HG02870 (cell line): ENCODE results near the gene UGT3A1.
"Not testable (repeated sequence)": the region's sequence is repeated elsewhere in the genome, so short reads cannot be mapped to it uniquely, and the experiment has no call there.

ENCODE experiments used
- ATAC-seq: cut with Tn5 transposase; IDR thresholded peaks from one replicate; pipeline ENCODE4 v1.9.1; 2021; ENCODE audit warnings: mild to moderate bottlenecking, moderate library complexity; ENCODE audit not compliant: unreplicated experiment

The UGT3A1 gene

GRCh38 chr5:35990941-35991611 lies at the start of gene UGT3A1:
Gene UGT3A1 (minus strand): TSS chr5:35991390. CDS start chr5:35991240, 150 bp downstream.
- ATAC-seq, result no peak

- ATAC-seq, result no peak
Observed at GRCh38 chr5:36035696-36036095, 44.5 kb upstream of the UGT3A1 start.

GRCh38 chr5:36034536-36035134 lies 43.4 kb upstream of the UGT3A1 start:
- not testable (repeated sequence) for ATAC-seq

- ATAC-seq, result no peak
Observed at GRCh38 chr5:36033486-36033885, 42.3 kb upstream of the UGT3A1 start.

GRCh38 chr5:36033047-36033446 lies 41.9 kb upstream of the UGT3A1 start:
- ATAC-seq, result no peak

- ATAC-seq, result no peak
Observed at GRCh38 chr5:36031223-36031622, 40.0 kb upstream of the UGT3A1 start.

GRCh38 chr5:36029914-36030313 lies 38.7 kb upstream of the UGT3A1 start:
- no peak for ATAC-seq

- ATAC-seq, result no peak
Observed at GRCh38 chr5:36028816-36029465, 37.8 kb upstream of the UGT3A1 start.

- no peak for ATAC-seq
Observed at GRCh38 chr5:36027711-36028110, 36.5 kb upstream of the UGT3A1 start.

- ATAC-seq, result no peak
Observed at GRCh38 chr5:36026706-36027465, 35.7 kb upstream of the UGT3A1 start.

GRCh38 chr5:36022246-36022645 lies 31.1 kb upstream of the UGT3A1 start:
- not testable (repeated sequence) for ATAC-seq

GRCh38 chr5:36019584-36019983 lies 28.4 kb upstream of the UGT3A1 start:
- not testable (repeated sequence) for ATAC-seq

GRCh38 chr5:36017622-36018021 lies 26.4 kb upstream of the UGT3A1 start:
- no peak for ATAC-seq

GRCh38 chr5:36017004-36017403 lies 25.8 kb upstream of the UGT3A1 start:
- no peak for ATAC-seq

- ATAC-seq, result no peak
Observed at GRCh38 chr5:36013182-36013581, 22.0 kb upstream of the UGT3A1 start.

- ATAC-seq, result no peak
Observed at GRCh38 chr5:36009698-36010097, 18.5 kb upstream of the UGT3A1 start.

GRCh38 chr5:36007366-36007765 lies 16.2 kb upstream of the UGT3A1 start:
- ATAC-seq, result no peak

GRCh38 chr5:36006163-36006562 lies 15.0 kb upstream of the UGT3A1 start:
- ATAC-seq, result no peak

- ATAC-seq, result no peak
Observed at GRCh38 chr5:36001032-36001431, 9.8 kb upstream of the UGT3A1 start.

GRCh38 chr5:35999547-35999946 lies 8.4 kb upstream of the UGT3A1 start:
- no peak for ATAC-seq

GRCh38 chr5:35996076-35996475 lies 4.9 kb upstream of the UGT3A1 start:
- ATAC-seq, result no peak
